Mononuclear cell (primary cell): ENCODE measurements around the gene AK1. TPM values are rescaled to one million over a fixed set of nuclear protein-coding genes. Genes with fewer than 3 reads are reported as not detected.
"Not testable (repeated sequence)": the region's sequence is repeated elsewhere in the genome, so short reads cannot be mapped to it uniquely, and the experiment has no call there.

Source experiments
- H3K27me3 ChIP-seq: 2 replicates; pipeline ENCODE4 v1.6.0; 2011; ENCODE audit warnings: low read length, control low read depth; ENCODE audit not compliant: insufficient read depth
- H3K4me1 ChIP-seq: 2 replicates; pipeline ENCODE4 v1.5.1; 2011; ENCODE audit warnings: mild to moderate bottlenecking, low read length, control low read depth; ENCODE audit not compliant: insufficient read depth
- H3K4me3 ChIP-seq: 2 replicates; pipeline ENCODE4 v1.5.1; 2011; ENCODE audit warnings: mild to moderate bottlenecking, low read length, moderate library complexity
- H3K9me3 ChIP-seq: 2 replicates; pipeline ENCODE4 v1.5.1; 2011; ENCODE audit warnings: low read depth, mild to moderate bottlenecking, control low read depth, low read length
- total RNA-seq: library from RNA; depleted of rRNA; stranded (reverse); fragments of >200 nt; gene quantifications from one replicate; pipeline ENCODE4 v1.2.3, GENCODE V29; 2012

Gene AK1
- total RNA-seq, 1 donor: 3.7 TPM

GRCh38 chr9:127870887-127871286, 6.6 kb downstream of the AK1 start:
- no peaks in the 10 kb centered on the region for H3K9me3 ChIP-seq
- no peaks in the 10 kb centered on the region for H3K27me3 ChIP-seq
- no peak overlapping the region for H3K4me3 ChIP-seq
- peaks cover under 1% of the 10 kb centered on the region for H3K4me1 ChIP-seq

DNA sequence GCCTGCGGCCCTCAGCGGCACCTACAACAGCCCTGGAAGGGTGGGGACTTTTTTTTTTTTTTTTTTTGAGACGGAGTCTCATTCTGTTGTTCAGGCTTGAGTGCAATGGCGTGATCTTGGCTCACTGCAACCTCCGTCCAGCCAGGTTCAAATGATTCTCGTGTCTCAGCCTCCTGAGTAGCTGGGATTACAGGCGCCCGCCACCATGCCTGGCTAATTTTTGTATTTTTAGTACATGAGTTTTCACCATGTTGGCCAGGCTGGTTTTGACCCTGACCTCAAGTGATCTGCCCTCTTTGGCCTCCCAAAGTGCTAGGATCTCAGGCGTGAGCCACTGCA, 7.4 kb downstream of the AK1 start:
- not testable (repeated sequence) for H3K4me1 ChIP-seq, H3K27me3 ChIP-seq, H3K4me3 ChIP-seq, H3K9me3 ChIP-seq

- no peaks in the 10 kb centered on the region for H3K9me3 ChIP-seq
- H3K4me3 ChIP-seq: no peak overlapping the region
- H3K27me3 ChIP-seq: no peaks in the 10 kb centered on the region
- H3K4me1 ChIP-seq: peaks cover 14% of the 10 kb centered on the region
These were observed 7.9 kb downstream of the AK1 start for GRCh38 chr9:127869310-127870152.

DNA sequence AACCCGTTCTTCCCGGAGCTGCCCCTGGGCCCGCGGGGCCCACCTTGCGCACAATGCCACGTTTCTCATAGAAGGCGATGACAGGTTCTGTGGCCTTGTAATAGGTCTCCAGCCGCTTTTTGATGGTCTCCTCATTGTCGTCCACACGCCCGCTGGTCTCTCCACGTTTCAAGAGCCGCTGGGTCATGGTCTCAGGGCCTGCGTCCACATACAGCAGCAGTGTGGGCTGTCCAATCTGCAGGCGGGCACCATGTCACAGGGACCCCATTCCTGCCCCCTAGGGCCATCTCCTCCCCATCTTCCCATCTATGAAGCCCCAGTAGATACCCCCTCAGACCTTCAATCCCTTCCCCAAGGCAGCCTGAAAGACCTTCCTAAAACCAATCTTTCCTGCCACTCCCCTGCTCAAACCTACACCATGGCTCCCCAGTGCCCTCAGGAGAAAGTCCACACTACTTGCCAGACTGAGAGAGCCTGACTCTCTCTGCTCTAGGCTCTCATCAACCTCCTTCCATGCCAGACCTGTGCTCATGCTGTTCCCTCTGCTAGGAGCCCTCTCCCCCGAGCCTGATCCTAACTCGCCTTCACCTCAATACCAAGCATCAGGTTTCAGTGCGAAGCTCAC, 9.1 kb downstream of the AK1 start:
- Histone ChIP-seq H3K4me1 (peaks cover 23% of the 10 kb centered on the region), H3K9me3 (no peaks in the 10 kb centered on the region), H3K27me3 (no peaks in the 10 kb centered on the region), H3K4me3 (no peak overlapping the region)

GRCh38 chr9:127867356-127868277, 9.9 kb downstream of the AK1 start:
- Histone ChIP-seq H3K9me3 (no peaks in the 10 kb centered on the region), H3K4me1 (peaks cover 31% of the 10 kb centered on the region), H3K4me3 (no peak overlapping the region), H3K27me3 (no peaks in the 10 kb centered on the region)

DNA sequence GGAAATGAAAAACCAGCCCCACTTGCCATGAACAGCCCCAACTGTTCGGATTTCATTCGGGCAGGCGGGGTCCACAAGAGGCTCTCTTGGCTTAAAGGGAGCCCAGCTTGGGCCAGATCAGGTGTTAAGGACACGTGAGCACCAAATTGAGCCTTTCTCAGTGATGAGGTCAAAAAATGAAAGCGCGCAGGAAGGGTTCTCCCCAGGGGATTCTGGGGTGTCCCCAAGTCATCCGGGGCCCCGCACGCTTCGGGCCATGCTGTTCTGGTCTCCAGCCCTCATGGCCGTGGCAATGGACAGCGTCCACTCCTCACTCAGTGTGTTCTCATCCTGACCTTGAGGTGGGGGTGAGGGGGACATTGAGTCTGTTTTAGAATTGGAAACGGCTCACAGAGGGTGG, 10.9 kb downstream of the AK1 start:
- H3K4me3 ChIP-seq: no peak overlapping the region
- H3K9me3 ChIP-seq: no peaks in the 10 kb centered on the region
- no peaks in the 10 kb centered on the region for H3K27me3 ChIP-seq
- H3K4me1 ChIP-seq: peaks cover 41% of the 10 kb centered on the region

DNA sequence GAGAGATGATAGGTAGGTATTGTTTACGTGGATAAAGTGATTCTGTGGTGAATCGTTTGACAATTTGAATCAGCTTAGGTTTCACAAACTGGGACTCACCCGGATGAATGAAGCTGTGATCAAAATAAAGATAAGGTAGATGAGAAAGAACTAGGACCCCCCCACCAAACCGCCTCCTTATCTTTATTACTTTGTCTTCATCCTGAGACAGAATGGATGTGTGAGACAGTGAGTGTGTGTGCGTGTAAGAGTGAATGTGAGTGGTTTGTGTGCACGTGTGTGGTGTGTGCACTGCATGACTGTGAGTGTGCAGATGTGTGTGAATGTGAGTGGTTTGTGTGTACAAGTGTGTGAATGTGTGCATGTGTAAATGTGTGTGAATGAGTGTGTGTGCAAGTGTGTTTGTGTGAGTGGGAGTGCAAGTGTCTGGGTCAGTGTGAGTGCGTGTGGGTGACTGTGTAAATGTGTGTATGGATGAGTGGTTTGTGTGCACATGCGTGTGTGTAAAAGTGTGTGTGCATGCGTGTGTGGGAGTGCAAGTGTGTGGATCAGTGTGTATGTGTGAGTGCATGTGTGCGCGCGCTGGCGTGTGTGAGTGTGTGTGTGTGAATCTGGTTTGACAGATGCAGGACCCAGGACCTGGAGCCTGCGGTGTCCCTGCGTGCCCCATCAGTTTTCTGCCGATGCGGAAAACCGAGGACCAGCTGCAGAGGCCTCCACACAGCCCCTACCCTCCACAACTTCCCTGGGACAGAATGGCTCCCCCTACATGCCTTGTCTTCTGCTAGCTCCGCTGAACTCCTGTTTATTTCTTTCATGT, 11.6 kb downstream of the AK1 start:
- H3K4me1 ChIP-seq: peaks cover 48% of the 10 kb centered on the region
- H3K9me3 ChIP-seq: no peaks in the 10 kb centered on the region
- H3K27me3 ChIP-seq: no peaks in the 10 kb centered on the region
- no peak overlapping the region for H3K4me3 ChIP-seq

- no peak overlapping the region for H3K4me3 ChIP-seq
- no peaks in the 10 kb centered on the region for H3K9me3 ChIP-seq
- H3K4me1 ChIP-seq: peaks cover 61% of the 10 kb centered on the region
- no peaks in the 10 kb centered on the region for H3K27me3 ChIP-seq
These were observed 14.3 kb downstream of the AK1 start for GRCh38 chr9:127863191-127863621.

- Histone ChIP-seq H3K4me1 (peaks cover 64% of the 10 kb centered on the region), H3K27me3 (no peaks in the 10 kb centered on the region), H3K9me3 (no peaks in the 10 kb centered on the region), H3K4me3 (no peak overlapping the region)
These were observed 15.1 kb downstream of the AK1 start for GRCh38 chr9:127862075-127863011.

DNA sequence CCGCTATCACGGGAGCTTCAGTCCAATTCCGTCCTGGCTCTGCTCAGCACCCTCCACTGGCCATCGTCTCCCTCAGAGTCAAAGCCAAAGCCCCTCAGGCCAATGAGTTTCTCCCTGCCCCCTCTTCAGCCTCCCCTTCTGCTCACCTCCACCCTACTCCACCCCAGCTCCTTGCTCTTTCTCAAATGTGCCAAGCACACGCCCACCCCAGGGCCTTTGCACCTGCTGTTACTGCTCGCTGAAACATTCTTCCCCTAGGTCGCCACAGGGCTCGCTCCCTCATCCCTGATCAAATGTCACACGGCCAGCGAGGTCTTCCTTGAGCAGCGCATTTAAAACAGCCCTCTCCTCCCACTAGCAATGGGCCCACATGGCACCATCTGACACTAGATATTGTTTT, 16.7 kb downstream of the AK1 start:
- no peaks in the 10 kb centered on the region for H3K9me3 ChIP-seq
- peaks cover 65% of the 10 kb centered on the region for H3K4me1 ChIP-seq
- no peak overlapping the region for H3K4me3 ChIP-seq
- H3K27me3 ChIP-seq: no peaks in the 10 kb centered on the region

DNA sequence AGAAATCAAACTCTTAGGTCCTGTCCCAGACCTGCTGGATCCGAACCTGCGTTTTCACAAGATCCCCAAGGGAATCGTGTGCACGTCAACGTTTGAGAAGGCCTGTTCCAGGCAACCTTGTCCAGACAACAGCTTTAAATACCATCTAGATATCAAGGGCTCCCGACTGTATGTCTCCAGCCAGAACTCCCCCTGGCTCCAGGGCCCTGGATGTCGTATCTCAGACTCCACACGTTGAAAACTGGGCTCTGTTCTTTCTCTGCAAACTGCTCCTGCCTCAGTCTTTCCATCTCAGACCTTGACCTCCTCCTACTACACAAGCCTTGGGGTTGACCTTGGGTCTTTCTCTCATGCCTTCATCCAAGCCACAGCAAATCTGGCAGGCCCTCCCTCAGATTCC, 17.2 kb downstream of the AK1 start:
- Histone ChIP-seq H3K4me3 (no peak overlapping the region), H3K9me3 (no peaks in the 10 kb centered on the region), H3K4me1 (peaks cover 64% of the 10 kb centered on the region), H3K27me3 (no peaks in the 10 kb centered on the region)

GRCh38 chr9:127858041-127858512, 19.4 kb downstream of the AK1 start:
- peaks cover 63% of the 10 kb centered on the region for H3K4me1 ChIP-seq

GRCh38 chr9:127857278-127857677, 20.2 kb downstream of the AK1 start:
- Histone ChIP-seq H3K4me3 (no peak overlapping the region), H3K27me3 (no peaks in the 10 kb centered on the region), H3K9me3 (no peaks in the 10 kb centered on the region), H3K4me1 (peaks cover 56% of the 10 kb centered on the region)

More at GRCh38 chr9:127858041-127858512, 19.4 kb downstream of the AK1 start:
- no peaks in the 10 kb centered on the region for H3K9me3 ChIP-seq
- H3K4me3 ChIP-seq: no peak overlapping the region
- no peaks in the 10 kb centered on the region for H3K27me3 ChIP-seq
